HFFc6 (cell line): Measurements from ENCODE around the gene RPIA. TPM values are rescaled to one million over a fixed set of nuclear protein-coding genes. Genes with fewer than 3 reads are reported as not detected.
"Not testable (repeated sequence)": the region's sequence is repeated elsewhere in the genome, so short reads cannot be mapped to it uniquely, and the experiment has no call there.

Experiments used
- DNase-seq: peaks from one replicate; pipeline ENCODE4 v3.0.0-alpha.2; 2018
- H3K27ac Mint-ChIP-seq: 2 replicates; pipeline ENCODE4 v1.8.0; 2020; ENCODE audit warnings: mild to moderate bottlenecking, mixed read lengths
- H3K27me3 Mint-ChIP-seq: 2 replicates; pipeline ENCODE4 v1.8.0; 2021; ENCODE audit warnings: mild to moderate bottlenecking, moderate library complexity, mixed read lengths; ENCODE audit not compliant: insufficient read depth
- H3K36me3 Mint-ChIP-seq: 2 replicates; pipeline ENCODE4 v1.8.0; 2021; ENCODE audit warnings: low read depth, mixed read lengths
- H3K4me1 Mint-ChIP-seq: 2 replicates; pipeline ENCODE4 v1.8.0; 2020; ENCODE audit warnings: low read depth, mixed read lengths
- H3K4me3 Mint-ChIP-seq: 2 replicates; pipeline ENCODE4 v1.8.0; 2020; ENCODE audit warnings: mild to moderate bottlenecking, moderate library complexity, mixed read lengths
- H3K9me3 Mint-ChIP-seq: 2 replicates; pipeline ENCODE4 v1.8.0; 2020; ENCODE audit warnings: mild to moderate bottlenecking, mixed read lengths
- total RNA-seq, 6 experiments: library from RNA; stranded (reverse); fragmentation: NEBNext Ultra II Directional; extraction: Animal tissue kit (Norgen Biotek cat#: 25700); gene quantifications; 2 replicates in 1 of 6; 3 replicates in 5 of 6; pipeline ENCODE4 v1.2.3, GENCODE V29; 2021
- TF ChIP-seq, protein P1 (sequence below): fragments of 200-600 bp; sonication (generic); IDR thresholded peaks from 2 replicates; pipeline ENCODE4 v1.5.0; 2021; ENCODE audit warnings: antibody characterized with exemption, mild to moderate bottlenecking

The RPIA gene
- total RNA-seq, 6 experiments from 2014 or later = 10.1 to 12.2 (median 10.8) TPM

DNA sequence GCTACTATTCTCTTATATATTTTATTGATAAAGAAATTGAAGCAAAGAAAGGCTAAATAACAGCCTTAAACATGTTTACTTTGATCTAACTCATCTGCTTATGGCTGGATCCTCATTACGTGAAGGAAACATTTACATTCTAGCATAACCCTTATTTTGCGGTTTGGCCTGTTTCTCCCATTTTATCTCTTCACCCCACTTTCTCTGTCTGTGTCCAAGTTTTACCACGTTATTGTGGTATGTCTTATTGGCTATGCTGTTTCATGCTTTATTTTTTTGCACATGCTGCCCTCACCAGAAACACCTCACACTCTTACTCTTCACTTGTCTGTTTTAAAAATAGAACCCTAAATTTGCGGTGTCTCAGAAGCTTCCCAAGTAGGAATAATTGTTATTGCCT lies 78.5 kb downstream of the RPIA start:
- no peaks in the 10 kb centered on the region for H3K36me3 Mint-ChIP-seq
- DNase-seq = no peak
- no peak overlapping the region for H3K4me3 Mint-ChIP-seq
- TF ChIP-seq, protein P1, sequence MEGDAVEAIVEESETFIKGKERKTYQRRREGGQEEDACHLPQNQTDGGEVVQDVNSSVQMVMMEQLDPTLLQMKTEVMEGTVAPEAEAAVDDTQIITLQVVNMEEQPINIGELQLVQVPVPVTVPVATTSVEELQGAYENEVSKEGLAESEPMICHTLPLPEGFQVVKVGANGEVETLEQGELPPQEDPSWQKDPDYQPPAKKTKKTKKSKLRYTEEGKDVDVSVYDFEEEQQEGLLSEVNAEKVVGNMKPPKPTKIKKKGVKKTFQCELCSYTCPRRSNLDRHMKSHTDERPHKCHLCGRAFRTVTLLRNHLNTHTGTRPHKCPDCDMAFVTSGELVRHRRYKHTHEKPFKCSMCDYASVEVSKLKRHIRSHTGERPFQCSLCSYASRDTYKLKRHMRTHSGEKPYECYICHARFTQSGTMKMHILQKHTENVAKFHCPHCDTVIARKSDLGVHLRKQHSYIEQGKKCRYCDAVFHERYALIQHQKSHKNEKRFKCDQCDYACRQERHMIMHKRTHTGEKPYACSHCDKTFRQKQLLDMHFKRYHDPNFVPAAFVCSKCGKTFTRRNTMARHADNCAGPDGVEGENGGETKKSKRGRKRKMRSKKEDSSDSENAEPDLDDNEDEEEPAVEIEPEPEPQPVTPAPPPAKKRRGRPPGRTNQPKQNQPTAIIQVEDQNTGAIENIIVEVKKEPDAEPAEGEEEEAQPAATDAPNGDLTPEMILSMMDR = no peak
- H3K9me3 Mint-ChIP-seq = no peaks in the 10 kb centered on the region; the same call in 1 of the 2 replicates
- H3K27ac Mint-ChIP-seq = no peak overlapping the region
- H3K4me1 Mint-ChIP-seq = no peaks in the 10 kb centered on the region
- peaks cover 8% of the 10 kb centered on the region; the same call in 1 of the 2 replicates for H3K27me3 Mint-ChIP-seq

DNA sequence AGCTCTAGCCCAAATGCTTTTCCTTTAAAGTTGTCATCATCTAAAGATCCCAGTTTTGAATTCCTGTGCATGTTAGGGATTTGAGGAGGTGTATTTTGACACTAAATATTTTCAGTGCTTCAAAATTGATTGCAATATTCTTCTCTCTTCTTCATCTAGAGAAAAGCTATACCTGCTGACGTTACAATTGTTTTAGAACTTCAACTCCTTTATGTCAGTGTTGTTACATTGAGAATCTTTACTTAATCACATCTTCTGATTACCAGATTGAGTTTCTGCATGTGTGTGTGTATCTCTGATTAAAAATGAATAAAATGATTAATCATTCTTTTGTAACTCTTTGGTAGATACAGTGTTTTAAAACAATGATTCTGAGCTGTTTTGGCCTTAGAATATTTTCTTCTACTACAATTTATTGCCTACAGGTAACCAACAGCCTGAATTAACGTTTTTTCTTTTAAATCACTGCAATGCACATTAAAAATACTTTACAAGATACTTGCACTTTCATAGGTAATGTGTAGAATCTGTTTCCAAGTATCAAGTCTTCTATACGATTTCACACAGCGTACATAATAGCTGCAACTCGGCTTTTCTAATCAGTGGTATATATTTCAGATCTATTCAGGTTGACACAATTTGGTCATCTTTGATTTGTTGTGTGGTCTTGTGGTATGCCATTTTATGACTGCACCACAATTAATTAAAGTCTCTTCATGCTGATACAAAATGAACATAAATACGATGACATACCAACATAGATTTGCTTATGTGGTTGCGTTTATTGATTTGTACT lies 82.0 kb downstream of the RPIA start:
- not testable (repeated sequence) for H3K4me1 Mint-ChIP-seq, H3K27me3 Mint-ChIP-seq, H3K4me3 Mint-ChIP-seq, DNase-seq, H3K27ac Mint-ChIP-seq, H3K9me3 Mint-ChIP-seq, H3K36me3 Mint-ChIP-seq

DNA sequence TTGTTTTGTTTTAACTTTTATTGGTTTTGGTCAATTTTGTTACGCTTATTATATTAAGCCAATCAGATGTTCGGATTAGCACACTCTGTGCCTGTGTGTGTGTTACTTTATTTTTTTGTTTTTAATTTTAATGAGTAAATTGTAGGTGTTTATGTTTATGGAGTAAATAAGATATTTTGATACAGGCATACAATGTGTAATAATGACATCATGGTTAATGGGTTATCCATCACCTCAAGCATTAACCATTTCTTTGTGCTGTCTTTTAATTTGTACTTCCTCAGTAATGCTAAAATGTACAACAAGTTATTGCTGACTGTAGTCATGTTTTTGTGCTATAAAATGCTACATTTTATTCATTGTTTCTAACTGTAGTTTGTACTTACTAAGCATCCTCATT lies 97.7 kb downstream of the RPIA start:
- H3K4me1 Mint-ChIP-seq, DNase-seq, H3K36me3 Mint-ChIP-seq, H3K9me3 Mint-ChIP-seq, H3K27ac Mint-ChIP-seq, H3K4me3 Mint-ChIP-seq, H3K27me3 Mint-ChIP-seq: not testable (repeated sequence)

DNA sequence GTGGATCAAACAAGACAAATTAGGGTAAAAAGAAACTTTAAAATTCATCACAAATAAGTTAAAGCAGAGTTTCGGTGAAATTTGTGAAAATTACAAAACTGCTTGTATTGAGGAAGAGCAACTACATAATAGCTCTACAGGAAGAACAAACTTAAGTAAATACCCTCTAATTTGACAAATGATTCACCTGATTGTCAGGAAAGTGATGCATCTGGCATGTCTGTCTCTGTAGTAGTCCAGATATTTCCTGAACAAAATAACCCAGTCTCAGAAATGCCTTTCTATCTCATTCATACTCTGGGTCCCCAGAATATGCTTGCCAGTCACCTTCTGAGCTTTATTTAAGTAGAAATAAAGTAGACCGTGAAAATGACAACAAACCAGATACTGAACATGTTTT lies 104.5 kb downstream of the RPIA start:
- not testable (repeated sequence) for DNase-seq, H3K27me3 Mint-ChIP-seq, H3K4me1 Mint-ChIP-seq, H3K4me3 Mint-ChIP-seq, H3K36me3 Mint-ChIP-seq, H3K9me3 Mint-ChIP-seq, H3K27ac Mint-ChIP-seq

DNA sequence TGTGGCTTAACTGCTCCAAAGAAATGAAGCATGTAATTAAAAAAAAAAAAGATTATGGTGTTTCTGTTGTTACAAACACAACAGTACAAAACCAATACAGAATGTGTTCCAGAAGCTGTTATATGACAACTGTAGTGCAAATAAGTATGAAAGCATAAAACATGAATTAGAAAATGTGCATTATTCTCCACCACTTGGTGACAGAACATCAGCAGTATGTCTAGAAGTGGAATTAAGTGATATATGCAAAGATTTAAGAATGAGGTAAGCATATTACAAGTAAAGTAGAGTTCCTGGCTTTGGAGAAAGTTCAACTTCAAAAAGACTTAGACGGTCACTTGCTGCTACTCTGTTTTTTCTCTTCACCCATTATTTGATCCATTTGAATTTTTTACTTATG lies 105.0 kb downstream of the RPIA start:
- not testable (repeated sequence) for H3K27me3 Mint-ChIP-seq, H3K27ac Mint-ChIP-seq, H3K36me3 Mint-ChIP-seq, H3K4me1 Mint-ChIP-seq, H3K4me3 Mint-ChIP-seq, H3K9me3 Mint-ChIP-seq, DNase-seq

DNA sequence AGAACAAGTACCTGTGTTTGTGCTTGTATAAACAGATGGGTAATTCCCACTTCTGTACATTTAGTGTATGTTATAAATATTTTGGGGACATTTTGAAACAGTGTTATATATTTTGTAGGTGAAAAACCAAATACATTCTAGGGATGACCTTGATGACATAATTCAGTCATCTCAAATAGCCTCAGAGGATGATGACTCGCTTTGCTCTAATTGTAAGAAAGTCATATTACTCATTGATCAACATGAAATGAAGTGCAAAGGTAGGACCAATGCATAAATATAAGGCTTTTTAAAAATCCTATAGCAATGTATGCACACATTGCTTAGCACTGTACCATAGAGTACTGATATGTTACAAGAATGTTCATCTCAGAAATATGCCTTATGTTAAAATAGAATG lies 105.7 kb downstream of the RPIA start:
- H3K27me3 Mint-ChIP-seq, DNase-seq, H3K9me3 Mint-ChIP-seq, H3K4me3 Mint-ChIP-seq, H3K36me3 Mint-ChIP-seq, H3K4me1 Mint-ChIP-seq, H3K27ac Mint-ChIP-seq: not testable (repeated sequence)

Other genes starting within 250 kb of the RPIA start
- not detected for gene FOXI3, start 239.0 kb upstream of the RPIA start, total RNA-seq
- 10 to 100 TPM; 10.1 to 12.3 (median 11.1) TPM for gene EIF2AK3, start 64.2 kb upstream of the RPIA start, total RNA-seq